ENCODE results near the gene TMEM187. TPM values are rescaled to one million over a fixed set of nuclear protein-coding genes. Genes with fewer than 3 reads are reported as not detected.

Gene TMEM187
- total RNA-seq, 1 experiment from 2014 or later: 2.8 TPM

DNA sequence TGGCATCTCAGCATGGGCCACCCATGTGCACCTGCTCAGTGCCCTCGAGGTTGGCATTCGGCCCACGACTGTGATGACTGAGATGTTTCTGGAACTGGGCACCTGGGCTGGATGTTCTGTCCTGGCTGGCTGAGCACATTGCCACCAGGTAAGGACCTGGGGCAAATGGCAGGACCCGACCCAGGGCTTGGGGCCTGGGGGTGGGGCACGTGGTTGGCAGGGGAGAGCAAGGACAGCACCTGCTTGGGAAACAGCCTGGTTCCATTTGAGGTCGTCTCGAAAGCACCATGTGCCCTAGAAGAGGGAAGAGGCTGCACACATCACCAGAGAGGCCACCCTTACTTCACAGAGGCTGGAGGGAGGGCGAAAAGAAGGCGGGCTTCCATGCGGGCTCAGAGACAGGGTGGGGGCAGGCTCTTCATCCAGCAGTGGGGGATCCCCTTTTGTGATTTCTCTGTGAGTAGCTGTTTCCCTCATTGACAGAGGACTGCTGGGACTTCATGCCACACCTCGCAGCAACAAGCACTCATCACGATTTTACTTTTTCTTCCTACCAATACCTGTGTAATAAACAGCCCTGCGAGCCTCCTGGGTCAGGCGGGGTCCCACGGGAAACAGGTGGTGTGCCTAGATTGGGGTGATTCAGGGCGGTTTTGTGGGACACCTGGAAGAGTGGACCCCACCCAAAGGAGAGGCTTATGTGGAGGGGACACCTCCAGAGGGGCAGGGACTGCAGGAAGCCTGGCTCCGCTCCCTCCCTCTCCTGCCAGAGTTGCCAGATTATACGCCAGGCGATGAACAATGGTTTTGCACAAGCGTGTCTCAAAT, 12.0 kb downstream of the TMEM187 start:
- TF ChIP-seq, protein P1, sequence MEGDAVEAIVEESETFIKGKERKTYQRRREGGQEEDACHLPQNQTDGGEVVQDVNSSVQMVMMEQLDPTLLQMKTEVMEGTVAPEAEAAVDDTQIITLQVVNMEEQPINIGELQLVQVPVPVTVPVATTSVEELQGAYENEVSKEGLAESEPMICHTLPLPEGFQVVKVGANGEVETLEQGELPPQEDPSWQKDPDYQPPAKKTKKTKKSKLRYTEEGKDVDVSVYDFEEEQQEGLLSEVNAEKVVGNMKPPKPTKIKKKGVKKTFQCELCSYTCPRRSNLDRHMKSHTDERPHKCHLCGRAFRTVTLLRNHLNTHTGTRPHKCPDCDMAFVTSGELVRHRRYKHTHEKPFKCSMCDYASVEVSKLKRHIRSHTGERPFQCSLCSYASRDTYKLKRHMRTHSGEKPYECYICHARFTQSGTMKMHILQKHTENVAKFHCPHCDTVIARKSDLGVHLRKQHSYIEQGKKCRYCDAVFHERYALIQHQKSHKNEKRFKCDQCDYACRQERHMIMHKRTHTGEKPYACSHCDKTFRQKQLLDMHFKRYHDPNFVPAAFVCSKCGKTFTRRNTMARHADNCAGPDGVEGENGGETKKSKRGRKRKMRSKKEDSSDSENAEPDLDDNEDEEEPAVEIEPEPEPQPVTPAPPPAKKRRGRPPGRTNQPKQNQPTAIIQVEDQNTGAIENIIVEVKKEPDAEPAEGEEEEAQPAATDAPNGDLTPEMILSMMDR (conservative IDR thresholded peaks at IDR 0.05; ENCODE audit: low read depth, low read length): no peak
- no peak for TF ChIP-seq EZH2 (IDR thresholded peaks at IDR 0.05; ENCODE audit: borderline replicate concordance, low read depth, low read length, poor library complexity, severe bottlenecking)
- Histone ChIP-seq H3K4me1 (ENCODE audit: insufficient read depth, low read length, poor library complexity, severe bottlenecking) (no peaks in the 10 kb centered on the region), H3K27me3 (replicated peaks; ENCODE audit: insufficient read depth, low read depth, low read length, poor library complexity) (no peaks in the 10 kb centered on the region), H3K4me3 (ENCODE audit: low read depth, low read length, poor library complexity, severe bottlenecking) (no peak overlapping the region), H3K36me3 (ENCODE audit: insufficient read depth, low read length, poor library complexity, severe bottlenecking) (no peaks in the 10 kb centered on the region), H3K27ac (ENCODE audit: low read depth, low read length, poor library complexity, severe bottlenecking) (no peak overlapping the region), H3K9me3 (ENCODE audit: low read depth, low read length, poor library complexity, severe bottlenecking) (no peaks in the 10 kb centered on the region)
- no TSS peak for BruUV-seq (replicated peaks)
- ChIA-PET POLR2A (ENCODE audit: low non-redundant PET) (no interaction called here), CTCF (no interaction called here)
- intact Hi-C loops (cut with micrococcal nuclease; ENCODE audit: unreplicated experiment): no loop called here
- no peak for DNase-seq (ENCODE audit: low spot score)

DNA sequence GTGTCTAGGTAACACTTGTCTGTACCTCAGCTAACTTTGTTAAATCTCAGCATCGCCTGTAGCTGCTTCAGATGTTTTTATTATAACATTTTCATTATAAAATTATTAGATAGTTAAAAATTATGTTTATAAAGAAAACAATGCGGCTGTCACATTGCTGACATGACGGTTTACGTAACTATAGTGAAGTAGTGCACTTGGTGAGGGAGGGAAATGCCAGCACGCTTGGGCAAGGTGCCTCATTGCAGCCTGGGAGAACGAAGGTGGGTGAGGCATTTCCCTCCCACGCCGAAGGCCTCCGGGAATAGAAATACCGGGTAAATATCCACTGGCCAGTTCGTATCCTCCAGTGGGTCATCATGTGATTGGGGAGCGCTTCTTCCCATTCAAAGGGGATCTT, 15.9 kb downstream of the TMEM187 start:
- Histone ChIP-seq H3K4me3 (ENCODE audit: low read depth, low read length, poor library complexity, severe bottlenecking) (no peak overlapping the region), H3K27ac (ENCODE audit: low read depth, low read length, poor library complexity, severe bottlenecking) (no peak overlapping the region), H3K4me1 (ENCODE audit: insufficient read depth, low read length, poor library complexity, severe bottlenecking) (no peaks in the 10 kb centered on the region), H3K9me3 (ENCODE audit: low read depth, low read length, poor library complexity, severe bottlenecking) (no peaks in the 10 kb centered on the region), H3K27me3 (replicated peaks; ENCODE audit: insufficient read depth, low read depth, low read length, poor library complexity) (no peaks in the 10 kb centered on the region), H3K36me3 (ENCODE audit: insufficient read depth, low read length, poor library complexity, severe bottlenecking) (no peaks in the 10 kb centered on the region)
- ChIA-PET POLR2A (ENCODE audit: low non-redundant PET) (no interaction called here), CTCF (no interaction called here)
- no peak for TF ChIP-seq EZH2 (IDR thresholded peaks at IDR 0.05; ENCODE audit: borderline replicate concordance, low read depth, low read length, poor library complexity, severe bottlenecking)
- TF ChIP-seq, protein P1 (conservative IDR thresholded peaks at IDR 0.05; ENCODE audit: low read depth, low read length): no peak
- BruUV-seq (replicated peaks): no TSS peak
- intact Hi-C loops (cut with micrococcal nuclease; ENCODE audit: unreplicated experiment): no loop called here
- no peak for DNase-seq (ENCODE audit: low spot score)

DNA sequence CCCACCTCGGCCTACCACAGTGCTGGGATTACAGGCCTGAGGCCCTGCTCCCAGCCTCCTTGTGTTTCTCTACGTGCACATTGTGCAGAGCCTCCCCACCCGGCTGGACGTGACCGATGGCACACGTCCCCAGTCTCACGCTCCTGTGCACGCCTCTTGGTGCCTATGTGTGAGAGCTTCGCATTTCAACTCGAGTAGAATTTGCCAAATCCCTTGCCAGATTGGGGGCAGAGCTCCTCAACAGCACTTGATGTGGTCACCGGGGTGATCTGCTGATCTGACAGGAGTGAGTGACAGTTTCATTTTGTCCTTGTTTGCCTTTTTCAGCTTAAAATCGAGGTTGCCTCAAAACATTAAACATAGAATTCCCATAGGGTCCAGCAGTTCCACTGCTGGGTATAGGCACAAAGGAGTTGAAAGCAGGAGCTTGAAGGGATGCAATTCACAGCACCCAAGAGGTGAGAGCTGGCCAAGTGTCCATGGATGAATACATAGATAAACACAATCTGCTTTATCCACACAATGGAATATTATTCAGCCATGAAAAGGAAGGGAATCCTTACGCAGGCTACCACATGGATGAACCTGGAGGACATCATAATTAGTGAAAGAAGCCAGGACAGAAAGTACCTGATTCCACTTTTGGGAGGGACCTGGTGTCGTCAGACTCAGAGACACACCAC, 17.6 kb downstream of the TMEM187 start:
- no peaks in the 10 kb centered on the region for H3K9me3 ChIP-seq (ENCODE audit: low read depth, low read length, poor library complexity, severe bottlenecking)
- BruUV-seq (replicated peaks): no TSS peak
- TF ChIP-seq, protein P1 (conservative IDR thresholded peaks at IDR 0.05; ENCODE audit: low read depth, low read length): no peak
- no peak for TF ChIP-seq EZH2 (IDR thresholded peaks at IDR 0.05; ENCODE audit: borderline replicate concordance, low read depth, low read length, poor library complexity, severe bottlenecking)
- no peak for DNase-seq (ENCODE audit: low spot score)
- intact Hi-C loops (cut with micrococcal nuclease; ENCODE audit: unreplicated experiment): no loop called here
- H3K36me3 ChIP-seq (ENCODE audit: insufficient read depth, low read length, poor library complexity, severe bottlenecking): no peaks in the 10 kb centered on the region
- no peaks in the 10 kb centered on the region for H3K4me1 ChIP-seq (ENCODE audit: insufficient read depth, low read length, poor library complexity, severe bottlenecking)
- ChIA-PET POLR2A (ENCODE audit: low non-redundant PET) (no interaction called here), CTCF (interaction anchor here (0.6 kb wide), 1 partner anchor 321 kb away, joined by 4 read pairs; no protein-coding TSS in a partner anchor)
- no peak overlapping the region for H3K27ac ChIP-seq (ENCODE audit: low read depth, low read length, poor library complexity, severe bottlenecking)
- no peaks in the 10 kb centered on the region for H3K27me3 ChIP-seq (replicated peaks; ENCODE audit: insufficient read depth, low read depth, low read length, poor library complexity)
- no peak overlapping the region for H3K4me3 ChIP-seq (ENCODE audit: low read depth, low read length, poor library complexity, severe bottlenecking)
